Measurements from ENCODE around the gene DUSP19.

The DUSP19 gene

DNA sequence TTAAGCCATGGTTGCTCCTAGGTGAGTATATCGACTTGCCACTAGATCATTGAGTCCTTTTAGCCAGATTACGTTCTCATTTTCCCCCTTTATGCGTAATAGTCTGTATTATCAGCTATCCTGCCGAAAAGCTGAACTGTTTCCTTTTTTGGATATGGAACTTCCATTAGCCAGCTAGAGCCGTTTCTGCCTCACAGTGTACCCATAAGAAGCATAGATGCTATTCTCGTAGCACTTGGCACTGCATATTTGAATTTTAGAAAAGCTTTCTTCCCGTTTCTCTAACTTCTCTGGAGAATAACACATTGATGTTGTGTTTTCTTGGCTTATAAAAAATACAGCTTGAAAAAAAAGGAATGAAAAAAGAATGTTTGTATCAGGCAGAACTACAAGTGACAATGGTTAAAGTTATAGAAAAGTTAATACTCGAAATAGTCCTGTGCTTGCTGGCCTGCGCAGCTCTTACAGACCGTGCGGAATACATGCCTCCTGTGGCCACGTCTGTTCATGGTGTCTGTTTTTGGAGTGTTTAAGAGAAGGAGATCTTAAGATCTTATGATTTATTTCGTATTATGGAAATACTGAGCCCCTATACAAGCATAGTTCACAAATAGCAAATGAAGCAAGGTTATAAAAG is 710 bp downstream of the DUSP19 start:
- no peak overlapping the region for H2BK120ac ChIP-seq (ENCODE audit: low read depth, low read length)
- H2BK5ac ChIP-seq (ENCODE audit: low read depth, low read length, poor library complexity, severe bottlenecking): no peak overlapping the region
- no peaks in the 10 kb centered on the region for H3K79me1 ChIP-seq (replicated peaks; ENCODE audit: low read length, poor library complexity, severe bottlenecking)
- peak overlapping the region; percentile 8 for H2AFZ ChIP-seq (ENCODE audit: low read depth, low read length)
- H3K27ac ChIP-seq (ENCODE audit: low read length, poor library complexity, severe bottlenecking): no peak overlapping the region
- peak overlapping the region; percentile 96 for H4K8ac ChIP-seq (ENCODE audit: low read length)
- H3K4me1 ChIP-seq (ENCODE audit: control insufficient read depth, insufficient read depth, low read depth, low read length): no peaks in the 10 kb centered on the region
- peaks cover 5 to 9% of the 10 kb centered on the region in 2 experiments for H3K27me3 ChIP-seq (ENCODE audit: control insufficient read depth in 1 of 2, insufficient read depth in 1 of 2, low read length in 2 of 2)
- no peaks in the 10 kb centered on the region for H3K36me3 ChIP-seq (ENCODE audit: control insufficient read depth in 1 of 2, insufficient read depth in 2 of 2, low read depth in 1 of 2, low read length in 2 of 2)
- no peak overlapping the region for H2BK15ac ChIP-seq (ENCODE audit: low read depth, poor library complexity, severe bottlenecking)
- peak overlapping the region; percentile 86 for H3K4me2 ChIP-seq (ENCODE audit: low read length, poor library complexity, severe bottlenecking)
- peak overlapping the region; percentile 86 for H3K9ac ChIP-seq (ENCODE audit: low read length)
- no peak overlapping the region for H3K23ac ChIP-seq (ENCODE audit: low read length in 2 of 2)
- H3K4ac ChIP-seq (ENCODE audit: low read depth in 1 of 2, low read length in 2 of 2): peak overlapping the region in 1 of 2 experiments; percentile 29
- WGBS: 70% methylated on average over 10 of the region's 13 CpGs
- no peak overlapping the region for H2AK5ac ChIP-seq (ENCODE audit: low read length, severe bottlenecking)
- no peak overlapping the region for H3K14ac ChIP-seq (ENCODE audit: low read length in 2 of 2)
- H4K91ac ChIP-seq (ENCODE audit: low read length): no peak overlapping the region
- H3K9me3 ChIP-seq (ENCODE audit: control insufficient read depth, low read length): no peaks in the 10 kb centered on the region
- no peak overlapping the region for H2BK12ac ChIP-seq (ENCODE audit: low read length in 2 of 2)
- H3K18ac ChIP-seq (ENCODE audit: low read depth in 1 of 2, low read length in 2 of 2): peak overlapping the region; percentile 23 to 52
- H3K4me3 ChIP-seq (ENCODE audit: insufficient read depth in 1 of 2, low read depth in 1 of 2, low read length in 2 of 2): peak overlapping the region; percentile 28 to 82
- DNase-seq: no peak

DNA sequence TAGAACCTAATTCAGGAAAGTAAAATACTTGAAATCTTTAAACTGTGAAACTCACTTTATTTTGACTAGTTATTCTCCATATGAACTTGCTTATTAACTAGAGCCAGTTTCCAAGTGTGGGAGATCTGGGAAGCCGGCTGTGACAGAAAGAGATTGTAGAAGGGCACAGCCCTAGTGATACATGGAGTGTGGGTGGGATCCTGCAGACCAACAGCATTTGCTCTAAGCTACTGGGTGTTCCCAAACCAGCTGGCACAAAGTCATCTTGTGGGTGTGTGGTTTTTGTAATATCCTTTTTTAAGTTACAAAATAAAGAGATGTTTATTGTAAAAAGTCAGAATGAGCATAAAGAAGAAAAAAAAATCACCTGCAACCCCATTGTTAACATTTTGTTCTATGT is 3.4 kb downstream of the DUSP19 start:
- Histone ChIP-seq H2BK120ac (ENCODE audit: low read depth, low read length) (no peak overlapping the region), H3K9ac (ENCODE audit: low read length) (no peak overlapping the region), H3K4me1 (ENCODE audit: control insufficient read depth, insufficient read depth, low read depth, low read length) (no peaks in the 10 kb centered on the region), H3K36me3 (ENCODE audit: control insufficient read depth in 1 of 2, insufficient read depth in 2 of 2, low read depth in 1 of 2, low read length in 2 of 2) (no peaks in the 10 kb centered on the region), H2AFZ (ENCODE audit: low read depth, low read length) (no peak overlapping the region), H3K14ac (ENCODE audit: low read length in 2 of 2) (no peak overlapping the region), H3K23ac (ENCODE audit: low read length in 2 of 2) (no peak overlapping the region), H2BK15ac (ENCODE audit: low read depth, poor library complexity, severe bottlenecking) (no peak overlapping the region), H3K79me1 (replicated peaks; ENCODE audit: low read length, poor library complexity, severe bottlenecking) (no peaks in the 10 kb centered on the region), H2AK5ac (ENCODE audit: low read length, severe bottlenecking) (no peak overlapping the region), H3K4ac (ENCODE audit: low read depth in 1 of 2, low read length in 2 of 2) (no peak overlapping the region), H2BK5ac (ENCODE audit: low read depth, low read length, poor library complexity, severe bottlenecking) (no peak overlapping the region), H3K4me3 (ENCODE audit: insufficient read depth in 1 of 2, low read depth in 1 of 2, low read length in 2 of 2) (no peak overlapping the region), H4K91ac (ENCODE audit: low read length) (no peak overlapping the region), H3K27me3 (ENCODE audit: control insufficient read depth in 1 of 2, insufficient read depth in 1 of 2, low read length in 2 of 2) (no peaks in the 10 kb centered on the region), H3K4me2 (ENCODE audit: low read length, poor library complexity, severe bottlenecking) (no peak overlapping the region), H3K18ac (ENCODE audit: low read depth in 1 of 2, low read length in 2 of 2) (no peak overlapping the region), H4K8ac (ENCODE audit: low read length) (no peak overlapping the region), H3K9me3 (ENCODE audit: control insufficient read depth, low read length) (no peaks in the 10 kb centered on the region), H3K27ac (ENCODE audit: low read length, poor library complexity, severe bottlenecking) (no peak overlapping the region), H2BK12ac (ENCODE audit: low read length in 2 of 2) (no peak overlapping the region)
- DNase-seq: no peak
- WGBS: 12% methylated on average over 1 of the region's 1 CpG

DNA sequence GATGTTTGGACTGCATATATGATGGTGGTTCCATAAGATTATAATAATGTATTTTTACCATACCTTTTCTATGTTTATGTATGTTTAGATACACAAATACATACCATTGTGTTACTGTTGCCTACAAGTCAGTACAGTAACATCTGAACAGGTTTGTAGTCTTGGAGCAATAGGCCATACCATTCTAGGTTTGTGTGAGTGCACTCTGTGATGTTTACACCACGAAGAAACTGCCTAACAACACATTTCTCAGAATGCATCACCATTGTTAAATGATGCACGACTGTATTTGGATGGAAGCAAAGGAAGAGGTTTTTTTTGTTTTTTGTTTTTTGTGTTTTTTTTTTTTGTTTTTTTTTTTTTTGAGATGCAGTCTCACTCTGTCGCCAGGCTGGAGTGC is 9.5 kb downstream of the DUSP19 start:
- 100% methylated on average over 2 of the region's 3 CpGs for WGBS
- Histone ChIP-seq H3K14ac (ENCODE audit: low read length in 2 of 2) (no peak overlapping the region), H3K23ac (ENCODE audit: low read length in 2 of 2) (no peak overlapping the region)

DNA sequence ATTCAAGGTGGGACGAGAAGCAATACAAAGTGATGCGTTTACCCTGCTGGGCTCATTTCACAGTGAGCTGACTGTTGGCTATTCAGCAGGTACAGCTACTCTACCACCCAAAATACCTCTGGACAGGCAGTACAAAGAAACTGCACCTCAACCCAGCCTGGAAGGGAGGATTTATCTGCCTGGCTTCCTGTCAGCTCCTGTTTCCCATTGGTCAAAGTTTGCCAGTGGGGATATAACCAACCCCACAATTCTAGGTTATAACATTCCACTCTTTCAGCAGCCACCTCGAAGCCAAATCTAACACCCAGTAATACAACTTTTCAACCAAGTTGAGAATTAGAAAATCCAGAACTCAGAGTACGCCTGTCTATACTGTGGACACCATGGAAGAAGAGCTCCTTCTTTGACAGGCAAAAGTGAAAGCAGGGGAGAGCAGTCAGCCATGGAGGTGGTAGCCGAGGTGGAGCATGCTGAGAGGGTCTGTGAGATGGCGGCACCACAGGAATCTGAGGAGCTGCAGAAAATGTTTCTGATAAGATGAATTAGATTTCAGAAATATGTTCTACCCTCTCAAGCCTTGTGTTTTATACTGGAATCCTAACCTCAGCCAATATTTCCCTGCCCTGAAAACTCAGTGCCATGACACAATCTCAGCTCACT is 10.8 kb downstream of the DUSP19 start:
- WGBS: 89% methylated on average over 5 of the region's 6 CpGs
- no peak overlapping the region for H3K9ac ChIP-seq (ENCODE audit: low read length)
- DNase-seq: no peak
- H3K4me1 ChIP-seq (ENCODE audit: control insufficient read depth, insufficient read depth, low read depth, low read length): no peaks in the 10 kb centered on the region
- no peak overlapping the region for H3K18ac ChIP-seq (ENCODE audit: low read depth in 1 of 2, low read length in 2 of 2)
- no peak overlapping the region for H3K14ac ChIP-seq (ENCODE audit: low read length in 2 of 2)
- H3K23ac ChIP-seq (ENCODE audit: low read length in 2 of 2): no peak overlapping the region
- no peak overlapping the region for H4K91ac ChIP-seq (ENCODE audit: low read length)
- H3K27ac ChIP-seq (ENCODE audit: low read length, poor library complexity, severe bottlenecking): no peak overlapping the region
- H3K79me1 ChIP-seq (replicated peaks; ENCODE audit: low read length, poor library complexity, severe bottlenecking): no peaks in the 10 kb centered on the region
- no peak overlapping the region for H2BK12ac ChIP-seq (ENCODE audit: low read length in 2 of 2)
- H3K4me3 ChIP-seq (ENCODE audit: insufficient read depth in 1 of 2, low read depth in 1 of 2, low read length in 2 of 2): no peak overlapping the region
- H3K4me2 ChIP-seq (ENCODE audit: low read length, poor library complexity, severe bottlenecking): no peak overlapping the region
- no peaks in the 10 kb centered on the region for H3K27me3 ChIP-seq (ENCODE audit: control insufficient read depth in 1 of 2, insufficient read depth in 1 of 2, low read length in 2 of 2)
- H2BK15ac ChIP-seq (ENCODE audit: low read depth, poor library complexity, severe bottlenecking): no peak overlapping the region
- H3K9me3 ChIP-seq (ENCODE audit: control insufficient read depth, low read length): no peaks in the 10 kb centered on the region
- H2BK5ac ChIP-seq (ENCODE audit: low read depth, low read length, poor library complexity, severe bottlenecking): no peak overlapping the region
- no peak overlapping the region for H2AK5ac ChIP-seq (ENCODE audit: low read length, severe bottlenecking)
- H2AFZ ChIP-seq (ENCODE audit: low read depth, low read length): no peak overlapping the region
- H3K4ac ChIP-seq (ENCODE audit: low read depth in 1 of 2, low read length in 2 of 2): no peak overlapping the region
- H2BK120ac ChIP-seq (ENCODE audit: low read depth, low read length): no peak overlapping the region
- no peaks in the 10 kb centered on the region for H3K36me3 ChIP-seq (ENCODE audit: control insufficient read depth in 1 of 2, insufficient read depth in 2 of 2, low read depth in 1 of 2, low read length in 2 of 2)
- no peak overlapping the region for H4K8ac ChIP-seq (ENCODE audit: low read length)

More for the DNA sequence above, 9.5 kb downstream of the DUSP19 start:
- H2AK5ac ChIP-seq (ENCODE audit: low read length, severe bottlenecking): no peak overlapping the region
- no peak overlapping the region for H3K4me2 ChIP-seq (ENCODE audit: low read length, poor library complexity, severe bottlenecking)
- H3K18ac ChIP-seq (ENCODE audit: low read depth in 1 of 2, low read length in 2 of 2): no peak overlapping the region
- H3K27me3 ChIP-seq (ENCODE audit: control insufficient read depth in 1 of 2, insufficient read depth in 1 of 2, low read length in 2 of 2): no peaks in the 10 kb centered on the region
- H3K4ac ChIP-seq (ENCODE audit: low read depth in 1 of 2, low read length in 2 of 2): no peak overlapping the region
- no peaks in the 10 kb centered on the region for H3K9me3 ChIP-seq (ENCODE audit: control insufficient read depth, low read length)
- no peak overlapping the region for H3K9ac ChIP-seq (ENCODE audit: low read length)
- no peak overlapping the region for H2BK120ac ChIP-seq (ENCODE audit: low read depth, low read length)
- no peak overlapping the region for H4K91ac ChIP-seq (ENCODE audit: low read length)
- H2AFZ ChIP-seq (ENCODE audit: low read depth, low read length): no peak overlapping the region
- H2BK15ac ChIP-seq (ENCODE audit: low read depth, poor library complexity, severe bottlenecking): no peak overlapping the region
- no peak for DNase-seq
- no peak overlapping the region for H2BK12ac ChIP-seq (ENCODE audit: low read length in 2 of 2)
- H3K4me3 ChIP-seq (ENCODE audit: insufficient read depth in 1 of 2, low read depth in 1 of 2, low read length in 2 of 2): no peak overlapping the region
- H3K27ac ChIP-seq (ENCODE audit: low read length, poor library complexity, severe bottlenecking): no peak overlapping the region
- H3K36me3 ChIP-seq (ENCODE audit: control insufficient read depth in 1 of 2, insufficient read depth in 2 of 2, low read depth in 1 of 2, low read length in 2 of 2): no peaks in the 10 kb centered on the region
- no peak overlapping the region for H4K8ac ChIP-seq (ENCODE audit: low read length)
- no peaks in the 10 kb centered on the region for H3K79me1 ChIP-seq (replicated peaks; ENCODE audit: low read length, poor library complexity, severe bottlenecking)
- no peaks in the 10 kb centered on the region for H3K4me1 ChIP-seq (ENCODE audit: control insufficient read depth, insufficient read depth, low read depth, low read length)
- no peak overlapping the region for H2BK5ac ChIP-seq (ENCODE audit: low read depth, low read length, poor library complexity, severe bottlenecking)

Measured in mesenchymal stem cell (in vitro differentiated cells and primary cell).